Regular cardiac myocyte (primary cell): ENCODE results near the gene EEA1. TPM values are rescaled to one million over a fixed set of nuclear protein-coding genes. Genes with fewer than 3 reads are reported as not detected.

ENCODE experiments used
- total RNA-seq: library from RNA; depleted of rRNA; stranded (reverse); fragments of >200 nt; gene quantifications from 2 replicates; pipeline ENCODE4 v1.2.3, GENCODE V29; 2014

EEA1 gene
- total RNA-seq, result 19.7 and 34.1 TPM in 2 replicates

GRCh38 chr12:92928962-92929915, at the start of gene EEA1:
Gene EEA1, minus strand, starts transcription at chr12:92929295. Its CDS starts 229 bp downstream, at chr12:92929066.

Other genes starting within 250 kb of the EEA1 start
- gene PLEKHG7, start 226.3 kb downstream of the EEA1 start, total RNA-seq, result not detected in 2 replicates